ENCODE data around the gene EPOP. TPM values are rescaled to one million over a fixed set of nuclear protein-coding genes. Genes with fewer than 3 reads are reported as not detected.

Gene EPOP
- polyA plus RNA-seq, 6 donors from 2014 or later: not detected

DNA sequence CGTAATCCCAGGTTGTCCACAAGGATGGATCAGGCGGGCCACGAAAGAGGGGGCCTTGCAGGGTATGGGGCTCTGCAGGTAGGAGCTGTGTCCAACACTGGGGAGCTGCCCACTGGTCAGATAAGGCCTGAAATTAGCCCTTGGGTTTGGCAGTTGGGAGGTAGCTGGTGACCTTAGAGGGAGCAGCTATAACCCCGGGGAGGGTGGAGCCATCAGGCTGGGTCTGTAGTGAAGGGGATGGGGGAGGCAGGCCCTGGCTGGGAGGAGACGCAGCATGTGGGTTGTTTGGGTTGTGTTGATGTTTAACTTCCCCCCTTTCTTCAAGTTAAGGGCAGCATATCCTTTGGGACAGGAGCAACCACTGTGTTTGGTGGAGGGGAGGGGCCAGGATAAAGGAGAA, 36.2 kb upstream of the EPOP start:
- Mint-ChIP-seq H3K27ac (peak overlapping the region in 2 of 6 donors; percentile 53 to 60), H3K27me3 (no peaks in the 10 kb centered on the region), H3K9me3 (no peaks in the 10 kb centered on the region), H3K4me3 (no peak overlapping the region), H3K36me3 (peaks cover 0 to 22% of the 10 kb centered on the region in 2 donors), H3K4me1 (peaks cover 59 to 69% (median 65%) of the 10 kb centered on the region in 3 donors)
- ATAC-seq (ENCODE audit: low read depth in 2 of 2) (no peak), DNase-seq (no peak)

DNA sequence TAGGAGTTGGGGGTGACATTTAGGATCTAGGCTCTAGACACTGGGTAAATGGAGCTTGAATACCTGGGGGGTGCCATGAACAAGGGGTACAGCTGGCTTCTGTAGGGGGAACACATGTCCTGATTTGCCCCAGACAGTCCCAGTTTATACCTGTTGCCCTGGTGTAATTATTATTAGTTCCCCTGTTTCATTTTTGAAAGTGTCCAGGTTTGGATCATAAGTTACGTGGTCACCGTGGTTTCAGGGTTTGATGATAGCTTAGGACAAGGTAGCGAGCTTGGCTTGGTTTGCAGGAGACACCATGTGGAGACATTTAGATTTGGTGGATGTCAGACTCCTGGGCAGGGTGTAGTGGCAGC, 35.8 kb upstream of the EPOP start:
- peak overlapping the region in 2 of 6 donors; percentile 10 to 15 for H3K27ac Mint-ChIP-seq
- ATAC-seq (ENCODE audit: low read depth in 2 of 2): no peak
- H3K4me3 Mint-ChIP-seq: peak overlapping the region in 2 of 8 donors; percentile 23 to 35
- no peak for DNase-seq
- H3K4me1 Mint-ChIP-seq: peaks cover 57 to 68% (median 64%) of the 10 kb centered on the region in 3 donors
- peaks cover 0 to 18% of the 10 kb centered on the region in 2 donors for H3K36me3 Mint-ChIP-seq
- H3K27me3 Mint-ChIP-seq: no peaks in the 10 kb centered on the region
- H3K9me3 Mint-ChIP-seq: no peaks in the 10 kb centered on the region

DNA sequence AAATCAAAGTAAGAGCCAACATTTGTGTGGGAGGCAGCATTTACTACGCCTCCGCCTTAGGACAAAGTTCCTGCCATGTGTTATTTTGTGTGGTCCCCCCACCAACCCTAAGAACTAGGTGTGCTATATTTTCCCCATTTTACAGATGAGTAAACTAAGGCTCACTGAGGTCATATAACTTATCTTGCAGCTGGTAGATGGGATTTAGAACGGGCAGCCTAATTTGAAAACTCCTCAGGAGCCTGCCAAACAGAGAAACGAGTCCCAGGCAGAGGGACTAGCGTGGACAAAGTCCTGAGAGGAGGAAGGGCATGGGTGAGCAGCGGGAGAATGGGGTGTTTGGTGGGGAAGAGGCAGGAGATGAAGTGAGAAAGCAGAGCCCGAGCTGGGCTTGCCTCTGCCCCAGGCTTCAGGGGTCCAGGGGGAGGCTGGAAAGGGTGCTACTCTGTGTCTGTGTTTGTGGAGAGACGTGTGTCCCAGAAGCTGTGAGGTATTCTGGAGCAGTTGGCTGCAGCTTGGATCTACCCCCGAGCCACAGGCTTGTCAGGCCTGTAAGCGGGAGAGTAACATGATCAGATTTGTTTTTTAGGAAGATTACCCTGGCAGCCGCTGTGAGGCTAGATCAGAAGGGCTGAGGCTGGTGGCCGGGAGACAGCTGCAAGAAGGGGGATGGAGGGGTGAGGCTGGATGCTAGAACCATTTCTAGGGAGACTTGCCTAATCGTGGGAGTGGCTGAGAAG, 35.3 kb upstream of the EPOP start:
- Mint-ChIP-seq H3K4me3 (peak overlapping the region in 1 of 8 donors; percentile 56), H3K27ac (peak overlapping the region in 1 of 6 donors; percentile 49), H3K4me1 (peaks cover 53 to 63% (median 59%) of the 10 kb centered on the region in 3 donors), H3K27me3 (no peaks in the 10 kb centered on the region), H3K9me3 (no peaks in the 10 kb centered on the region), H3K36me3 (peaks cover 0 to 16% of the 10 kb centered on the region in 2 donors)
- ATAC-seq (ENCODE audit: low read depth in 2 of 2): no peak
- DNase-seq: no peak

DNA sequence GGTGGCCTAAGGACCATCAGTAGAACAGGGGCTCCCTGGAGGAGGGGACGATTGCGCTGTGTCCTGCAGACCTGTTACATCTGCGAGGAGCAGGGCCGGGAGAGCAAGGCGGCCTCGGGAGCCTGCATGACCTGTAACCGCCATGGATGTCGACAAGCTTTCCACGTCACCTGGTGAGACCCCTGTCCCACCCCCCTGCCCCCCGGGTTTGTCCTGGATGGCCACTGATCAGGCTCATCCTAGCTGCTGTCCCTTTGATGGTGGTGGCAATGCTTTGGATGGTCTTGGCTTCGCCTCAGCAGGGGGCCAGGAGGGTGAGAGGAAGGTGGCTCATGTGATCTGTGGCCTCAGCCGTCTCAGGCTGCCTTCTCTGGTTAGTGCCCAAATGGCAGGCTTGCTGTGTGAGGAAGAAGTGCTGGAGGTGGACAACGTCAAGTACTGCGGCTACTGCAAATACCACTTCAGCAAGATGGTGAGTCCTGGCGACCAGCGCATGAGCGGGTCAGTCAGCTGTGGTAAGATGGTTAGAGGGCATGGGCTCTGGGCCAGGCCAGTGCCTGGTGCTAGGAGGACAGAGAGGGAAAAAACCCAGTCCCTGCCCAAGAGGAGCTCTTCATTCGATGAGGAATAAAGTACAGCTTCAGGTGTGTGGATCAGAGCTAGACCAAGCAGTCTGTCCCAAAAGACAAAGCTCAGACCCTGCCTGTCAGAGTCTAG, 34.5 kb upstream of the EPOP start:
- DNase-seq: no peak
- Mint-ChIP-seq H3K27me3 (no peaks in the 10 kb centered on the region), H3K9me3 (no peaks in the 10 kb centered on the region), H3K27ac (peak overlapping the region in 3 of 6 donors; percentile 13 to 81 (median 49)), H3K4me3 (peak overlapping the region in 2 of 8 donors; percentile 14 to 56), H3K36me3 (peaks cover 0 to 16% of the 10 kb centered on the region in 2 donors), H3K4me1 (peaks cover 52 to 64% (median 57%) of the 10 kb centered on the region in 3 donors)
- ATAC-seq (ENCODE audit: low read depth in 2 of 2): no peak

DNA sequence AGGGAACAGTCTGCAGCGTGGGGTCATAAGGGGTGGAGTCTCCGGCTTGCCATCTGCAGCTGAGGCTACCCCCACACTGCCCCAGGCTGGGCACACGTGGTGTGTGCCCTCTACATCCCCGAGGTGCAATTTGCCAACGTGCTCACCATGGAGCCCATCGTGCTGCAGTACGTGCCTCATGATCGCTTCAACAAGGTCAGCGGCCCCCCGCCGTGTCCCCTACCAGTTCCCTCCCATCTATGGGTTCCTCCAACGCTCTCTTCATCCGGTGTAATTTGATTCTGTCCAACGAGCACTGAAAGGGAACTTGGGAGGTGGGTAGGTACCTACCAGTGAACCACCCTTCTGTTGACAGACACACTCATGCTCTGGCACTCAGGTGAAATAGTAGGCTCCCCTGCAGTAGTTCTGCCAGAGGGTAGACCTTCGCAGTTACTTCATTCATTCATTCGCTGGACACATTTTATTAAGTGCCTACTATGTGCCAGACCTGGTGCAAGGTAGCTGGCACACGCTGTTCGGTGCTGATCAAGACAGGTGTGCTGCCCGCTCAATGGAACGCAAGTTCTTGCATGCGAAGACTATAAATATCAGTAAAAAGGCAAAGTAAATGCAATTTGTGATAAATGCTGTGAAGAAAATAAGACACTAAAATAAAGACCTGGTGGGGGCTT, 33.1 kb upstream of the EPOP start:
- peaks cover 0 to 16% of the 10 kb centered on the region in 2 donors for H3K36me3 Mint-ChIP-seq
- H3K4me3 Mint-ChIP-seq: peak overlapping the region in 6 of 8 donors; percentile 48 to 98 (median 72)
- H3K4me1 Mint-ChIP-seq: peaks cover 57 to 73% (median 63%) of the 10 kb centered on the region in 3 donors
- DNase-seq (no peak), ATAC-seq (ENCODE audit: low read depth in 2 of 2) (no peak)
- no peaks in the 10 kb centered on the region for H3K27me3 Mint-ChIP-seq
- peak overlapping the region in 4 of 6 donors; percentile 24 to 59 (median 58) for H3K27ac Mint-ChIP-seq
- no peaks in the 10 kb centered on the region for H3K9me3 Mint-ChIP-seq

DNA sequence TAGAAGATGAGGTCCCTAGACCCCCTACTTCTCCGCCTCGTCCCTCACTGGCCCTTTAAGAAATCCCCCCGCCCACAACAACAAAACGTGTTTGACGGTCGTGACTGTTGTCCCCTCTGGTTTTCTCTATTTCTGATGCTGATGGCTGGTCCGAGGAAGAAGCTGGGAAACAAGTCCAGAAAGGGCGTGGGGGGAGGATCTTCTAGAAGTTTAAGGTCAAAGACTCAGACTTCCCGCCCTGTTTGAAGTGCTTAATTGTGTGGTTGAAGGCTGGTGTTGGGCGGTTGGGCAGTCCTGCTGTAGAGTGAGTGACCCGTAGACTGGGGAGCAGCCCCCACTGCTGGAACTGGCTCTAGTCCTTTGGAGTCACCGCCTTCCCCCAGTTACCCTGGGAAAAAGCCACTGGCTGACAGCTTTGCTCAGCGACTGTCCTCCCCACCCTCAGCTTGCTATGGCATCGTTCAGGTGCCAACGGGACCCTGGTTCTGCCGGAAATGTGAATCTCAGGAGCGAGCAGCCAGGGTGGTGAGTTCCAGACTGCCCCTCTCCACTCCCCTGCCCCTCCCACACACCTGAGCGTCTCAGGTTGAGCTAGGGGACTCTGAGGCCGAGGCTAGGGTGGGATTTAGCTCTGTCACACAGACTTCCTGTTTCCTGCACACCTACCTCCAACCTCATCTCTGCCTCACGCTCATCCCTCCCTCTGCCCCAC, 31.9 kb upstream of the EPOP start:
- Mint-ChIP-seq H3K27me3 (no peaks in the 10 kb centered on the region), H3K27ac (peak overlapping the region; percentile 67 to 97 (median 92)), H3K9me3 (no peaks in the 10 kb centered on the region), H3K4me3 (peak overlapping the region; percentile 86 to 98 (median 95)), H3K36me3 (peaks cover 0 to 16% of the 10 kb centered on the region in 2 donors), H3K4me1 (peaks cover 59 to 75% (median 65%) of the 10 kb centered on the region in 3 donors)
- ATAC-seq (ENCODE audit: low read depth in 2 of 2): no peak
- peak; percentile 29 for DNase-seq

DNA sequence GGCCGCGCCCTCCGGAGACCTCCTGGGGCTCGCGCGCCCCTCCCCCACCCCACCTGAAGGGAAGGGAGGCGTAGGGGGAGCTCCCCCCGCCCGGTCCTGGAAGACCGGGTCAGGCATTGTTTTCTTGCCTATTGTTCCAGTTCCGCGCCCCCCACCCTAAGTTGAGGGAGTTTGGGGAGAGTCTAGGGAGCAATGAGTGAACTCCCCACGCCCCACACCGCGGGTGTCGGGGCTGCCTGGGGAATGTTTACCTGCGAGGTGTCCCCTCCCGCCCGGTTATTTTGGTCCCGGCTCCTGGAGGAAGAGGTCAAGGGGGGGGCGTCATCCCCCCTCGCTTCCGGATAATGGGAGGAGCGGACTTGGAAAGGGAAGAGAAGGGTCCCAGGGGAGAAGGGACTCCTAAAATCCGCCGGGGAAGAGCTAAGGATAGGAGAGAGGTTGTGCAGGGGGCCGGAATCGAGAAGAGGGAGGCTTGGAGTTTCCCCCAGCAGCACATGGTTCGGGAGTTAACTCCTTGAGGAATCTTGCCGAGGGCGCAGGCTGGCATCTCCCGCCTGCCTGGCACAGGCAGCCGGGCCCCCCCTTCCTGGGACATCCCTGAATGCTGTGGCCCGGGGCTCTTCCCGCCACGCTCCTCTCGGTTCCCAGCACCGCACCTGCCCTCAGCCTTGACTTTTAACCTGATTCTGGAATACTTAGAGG, 31.2 kb upstream of the EPOP start:
- ATAC-seq (ENCODE audit: low read depth in 2 of 2) (no peak), DNase-seq (no peak)
- Mint-ChIP-seq H3K9me3 (no peaks in the 10 kb centered on the region), H3K27ac (peak overlapping the region; percentile 46 to 97 (median 94)), H3K36me3 (peaks cover 0 to 16% of the 10 kb centered on the region in 2 donors), H3K27me3 (no peaks in the 10 kb centered on the region), H3K4me3 (peak overlapping the region; percentile 86 to 98 (median 95)), H3K4me1 (peaks cover 58 to 76% (median 69%) of the 10 kb centered on the region in 3 donors)

DNA sequence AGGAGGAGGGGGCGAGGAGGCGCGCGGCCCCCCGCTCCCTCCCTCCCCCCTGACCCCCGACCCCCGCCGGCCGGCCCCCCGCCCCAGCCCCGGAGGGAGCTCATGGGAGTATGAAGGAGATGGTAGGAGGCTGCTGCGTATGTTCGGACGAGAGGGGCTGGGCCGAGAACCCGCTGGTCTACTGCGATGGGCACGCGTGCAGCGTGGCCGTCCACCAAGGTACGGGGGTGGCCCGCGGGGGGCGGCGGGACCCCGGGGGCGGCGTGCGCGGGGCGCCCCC, 30.7 kb upstream of the EPOP start:
- Mint-ChIP-seq H3K4me3 (peak overlapping the region; percentile 66 to 98 (median 90)), H3K36me3 (peaks cover 0 to 14% of the 10 kb centered on the region in 2 donors), H3K27me3 (no peaks in the 10 kb centered on the region), H3K4me1 (peaks cover 53 to 71% (median 69%) of the 10 kb centered on the region in 3 donors), H3K9me3 (no peaks in the 10 kb centered on the region), H3K27ac (peak overlapping the region in 1 of 6 donors; percentile 97)
- DNase-seq (no peak), ATAC-seq (ENCODE audit: low read depth in 2 of 2) (no peak)

DNA sequence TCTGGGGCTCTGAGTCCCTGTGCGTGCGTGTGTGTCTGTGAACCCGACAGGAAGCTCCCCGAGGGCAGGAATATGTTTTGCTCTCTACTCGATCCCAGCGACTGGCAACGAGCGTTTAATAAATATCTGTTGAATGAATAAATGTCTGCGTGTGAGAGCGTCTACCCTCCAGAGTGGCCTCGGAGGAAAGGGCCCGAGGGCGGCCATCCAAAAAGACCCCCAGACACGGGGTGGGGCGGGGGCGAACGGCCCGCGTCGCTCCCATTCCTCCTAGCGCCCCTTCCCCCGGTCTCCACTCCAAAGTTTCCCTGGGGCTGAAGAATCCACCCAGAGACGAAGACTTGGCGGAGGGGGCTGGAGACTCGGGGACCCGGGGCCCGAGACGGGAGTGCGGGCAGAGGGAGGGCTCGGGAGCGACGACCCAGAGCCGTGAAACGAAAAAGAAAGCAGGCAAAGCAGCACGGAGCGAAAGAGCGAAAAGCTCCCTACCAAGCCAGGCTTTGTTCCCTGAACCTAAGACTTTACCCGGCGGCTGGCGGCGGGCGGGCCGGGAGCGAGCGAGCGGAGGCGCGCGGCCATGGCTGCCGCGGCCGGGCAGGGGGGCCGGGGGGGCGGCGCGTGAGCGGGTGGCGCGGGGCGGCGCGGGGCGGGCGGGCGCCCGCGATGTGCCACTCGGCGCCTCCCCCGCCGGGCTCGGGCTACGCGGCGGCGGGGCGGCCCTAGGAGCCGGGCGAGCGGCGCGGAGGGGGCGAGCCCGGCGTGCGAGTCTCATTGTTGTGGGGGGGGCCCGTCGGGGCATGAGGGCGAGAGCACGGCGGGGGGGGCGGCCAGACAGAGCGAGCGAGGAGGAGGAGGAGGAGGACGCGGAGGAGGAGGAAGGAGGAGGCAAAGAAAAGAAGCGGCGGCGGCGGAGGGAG, 30.1 kb upstream of the EPOP start, which contains the start of gene MLLT6:
Gene MLLT6 (plus strand): TSS at position 668 of the 917 bp plus-strand sequence. CDS start 360 bp downstream, outside the sequence.
- peaks cover 53 to 70% (median 67%) of the 10 kb centered on the region in 3 donors for H3K4me1 Mint-ChIP-seq

DNA sequence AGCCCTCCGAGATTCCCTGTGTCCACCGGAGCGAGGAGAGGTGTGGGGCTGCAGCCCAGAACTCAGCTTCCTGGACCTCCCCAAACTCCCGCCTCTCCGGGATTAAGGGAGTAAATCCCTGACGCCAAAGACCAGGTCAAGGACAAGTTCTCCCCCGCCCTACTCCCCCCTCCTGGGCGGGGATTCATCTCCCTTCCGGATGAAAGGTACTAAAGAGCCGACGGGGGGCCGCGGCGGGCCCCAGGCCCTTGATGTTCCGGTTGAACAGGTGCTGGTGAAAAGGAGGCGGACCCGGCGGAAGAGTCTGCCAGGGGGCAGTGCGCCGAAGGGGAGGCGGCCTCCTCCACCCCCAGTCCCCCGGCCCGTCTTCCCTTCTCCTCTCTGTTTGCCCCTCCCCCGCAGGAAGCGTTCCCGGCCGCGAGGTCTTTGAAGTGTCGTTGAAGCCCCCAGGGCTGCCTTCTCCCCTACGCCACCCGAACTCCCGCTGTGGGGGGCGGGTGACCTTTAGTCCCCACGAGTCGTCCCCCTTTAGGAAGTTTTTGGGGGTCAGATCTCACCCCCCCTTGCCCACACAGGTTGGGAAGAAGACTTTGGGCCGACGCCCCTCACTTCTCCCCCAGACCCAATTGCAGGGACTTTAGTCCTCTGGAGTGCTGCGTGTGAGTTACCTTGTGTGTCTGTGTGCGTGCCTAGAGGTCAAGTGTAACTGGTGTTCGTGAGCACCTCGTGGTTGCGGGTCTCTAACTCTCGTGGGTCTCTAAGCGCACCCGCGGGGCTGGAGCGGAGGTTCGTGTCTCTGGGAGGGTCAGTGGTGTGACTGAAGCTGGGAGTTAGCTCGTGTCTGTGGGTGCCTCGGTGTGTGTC, 29.2 kb upstream of the EPOP start:
- Mint-ChIP-seq H3K36me3 (no peaks in the 10 kb centered on the region), H3K27ac (peak overlapping the region; percentile 72 to 98 (median 97)), H3K27me3 (no peaks in the 10 kb centered on the region), H3K9me3 (no peaks in the 10 kb centered on the region), H3K4me1 (peaks cover 51 to 65% (median 61%) of the 10 kb centered on the region in 3 donors), H3K4me3 (peak overlapping the region; percentile 86 to 99 (median 97))
- DNase-seq (peak; percentile 48), ATAC-seq (ENCODE audit: low read depth in 2 of 2) (no peak)

More for the DNA sequence above, 30.1 kb upstream of the EPOP start, which contains the start of gene MLLT6:
- DNase-seq (peak; percentile 82), ATAC-seq (ENCODE audit: low read depth in 2 of 2) (peak; percentile 32 to 38)
- H3K9me3 Mint-ChIP-seq: no peaks in the 10 kb centered on the region
- H3K27me3 Mint-ChIP-seq: no peaks in the 10 kb centered on the region
- H3K4me3 Mint-ChIP-seq: peak within 1 kb of the TSS; percentile 86 to 99 (median 97)
- H3K27ac Mint-ChIP-seq: peak within 1 kb of the TSS; percentile 72 to 98 (median 97)
- H3K36me3 Mint-ChIP-seq: peaks cover 0 to 8% of the 10 kb centered on the region in 2 donors
